ENCODE data around the gene ACSM5. TPM values are rescaled to one million over a fixed set of nuclear protein-coding genes. Genes with fewer than 3 reads are reported as not detected.

Gene ACSM5
- total and polyA plus RNA-seq, 2 of the 8 experiments (the other 6 are each of a cell fraction or from before 2014, with no cell fraction given), result not detected

DNA sequence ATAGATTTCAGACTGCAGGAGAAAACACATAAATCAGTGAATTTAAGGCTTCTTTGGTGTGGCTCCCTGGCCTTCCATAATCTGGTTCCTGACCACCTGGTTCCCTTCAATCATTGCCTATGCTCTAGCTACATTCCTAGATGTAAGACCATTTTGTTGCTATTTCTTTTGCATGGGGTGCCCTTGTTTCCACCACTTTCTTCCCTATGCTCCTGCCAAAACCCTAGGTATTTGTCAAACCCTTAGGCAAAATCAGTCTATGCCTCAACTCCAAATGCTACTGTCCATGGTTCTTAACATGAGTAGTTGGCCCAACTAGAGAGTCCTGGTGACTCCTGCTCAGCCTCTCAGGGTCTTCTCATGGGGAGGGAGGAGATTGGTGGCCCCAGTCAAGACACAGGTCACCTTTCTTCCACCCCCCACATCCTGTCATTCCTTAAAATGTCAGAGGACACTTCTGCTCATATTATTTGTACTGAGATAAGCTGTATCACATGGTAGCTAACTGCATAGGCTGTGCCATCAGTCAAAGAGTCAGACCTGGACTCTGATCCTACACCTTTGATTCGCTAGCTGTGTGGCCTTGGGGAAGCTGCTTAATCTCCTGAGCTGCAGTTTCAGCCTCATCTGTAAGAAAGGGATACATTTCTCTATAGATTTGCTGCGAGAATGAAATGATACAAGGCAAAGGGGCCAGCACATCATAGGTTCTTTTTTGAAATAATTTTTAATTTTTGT is 15.0 kb downstream of the ACSM5 start (continued):
- TF ChIP-seq, protein P1, sequence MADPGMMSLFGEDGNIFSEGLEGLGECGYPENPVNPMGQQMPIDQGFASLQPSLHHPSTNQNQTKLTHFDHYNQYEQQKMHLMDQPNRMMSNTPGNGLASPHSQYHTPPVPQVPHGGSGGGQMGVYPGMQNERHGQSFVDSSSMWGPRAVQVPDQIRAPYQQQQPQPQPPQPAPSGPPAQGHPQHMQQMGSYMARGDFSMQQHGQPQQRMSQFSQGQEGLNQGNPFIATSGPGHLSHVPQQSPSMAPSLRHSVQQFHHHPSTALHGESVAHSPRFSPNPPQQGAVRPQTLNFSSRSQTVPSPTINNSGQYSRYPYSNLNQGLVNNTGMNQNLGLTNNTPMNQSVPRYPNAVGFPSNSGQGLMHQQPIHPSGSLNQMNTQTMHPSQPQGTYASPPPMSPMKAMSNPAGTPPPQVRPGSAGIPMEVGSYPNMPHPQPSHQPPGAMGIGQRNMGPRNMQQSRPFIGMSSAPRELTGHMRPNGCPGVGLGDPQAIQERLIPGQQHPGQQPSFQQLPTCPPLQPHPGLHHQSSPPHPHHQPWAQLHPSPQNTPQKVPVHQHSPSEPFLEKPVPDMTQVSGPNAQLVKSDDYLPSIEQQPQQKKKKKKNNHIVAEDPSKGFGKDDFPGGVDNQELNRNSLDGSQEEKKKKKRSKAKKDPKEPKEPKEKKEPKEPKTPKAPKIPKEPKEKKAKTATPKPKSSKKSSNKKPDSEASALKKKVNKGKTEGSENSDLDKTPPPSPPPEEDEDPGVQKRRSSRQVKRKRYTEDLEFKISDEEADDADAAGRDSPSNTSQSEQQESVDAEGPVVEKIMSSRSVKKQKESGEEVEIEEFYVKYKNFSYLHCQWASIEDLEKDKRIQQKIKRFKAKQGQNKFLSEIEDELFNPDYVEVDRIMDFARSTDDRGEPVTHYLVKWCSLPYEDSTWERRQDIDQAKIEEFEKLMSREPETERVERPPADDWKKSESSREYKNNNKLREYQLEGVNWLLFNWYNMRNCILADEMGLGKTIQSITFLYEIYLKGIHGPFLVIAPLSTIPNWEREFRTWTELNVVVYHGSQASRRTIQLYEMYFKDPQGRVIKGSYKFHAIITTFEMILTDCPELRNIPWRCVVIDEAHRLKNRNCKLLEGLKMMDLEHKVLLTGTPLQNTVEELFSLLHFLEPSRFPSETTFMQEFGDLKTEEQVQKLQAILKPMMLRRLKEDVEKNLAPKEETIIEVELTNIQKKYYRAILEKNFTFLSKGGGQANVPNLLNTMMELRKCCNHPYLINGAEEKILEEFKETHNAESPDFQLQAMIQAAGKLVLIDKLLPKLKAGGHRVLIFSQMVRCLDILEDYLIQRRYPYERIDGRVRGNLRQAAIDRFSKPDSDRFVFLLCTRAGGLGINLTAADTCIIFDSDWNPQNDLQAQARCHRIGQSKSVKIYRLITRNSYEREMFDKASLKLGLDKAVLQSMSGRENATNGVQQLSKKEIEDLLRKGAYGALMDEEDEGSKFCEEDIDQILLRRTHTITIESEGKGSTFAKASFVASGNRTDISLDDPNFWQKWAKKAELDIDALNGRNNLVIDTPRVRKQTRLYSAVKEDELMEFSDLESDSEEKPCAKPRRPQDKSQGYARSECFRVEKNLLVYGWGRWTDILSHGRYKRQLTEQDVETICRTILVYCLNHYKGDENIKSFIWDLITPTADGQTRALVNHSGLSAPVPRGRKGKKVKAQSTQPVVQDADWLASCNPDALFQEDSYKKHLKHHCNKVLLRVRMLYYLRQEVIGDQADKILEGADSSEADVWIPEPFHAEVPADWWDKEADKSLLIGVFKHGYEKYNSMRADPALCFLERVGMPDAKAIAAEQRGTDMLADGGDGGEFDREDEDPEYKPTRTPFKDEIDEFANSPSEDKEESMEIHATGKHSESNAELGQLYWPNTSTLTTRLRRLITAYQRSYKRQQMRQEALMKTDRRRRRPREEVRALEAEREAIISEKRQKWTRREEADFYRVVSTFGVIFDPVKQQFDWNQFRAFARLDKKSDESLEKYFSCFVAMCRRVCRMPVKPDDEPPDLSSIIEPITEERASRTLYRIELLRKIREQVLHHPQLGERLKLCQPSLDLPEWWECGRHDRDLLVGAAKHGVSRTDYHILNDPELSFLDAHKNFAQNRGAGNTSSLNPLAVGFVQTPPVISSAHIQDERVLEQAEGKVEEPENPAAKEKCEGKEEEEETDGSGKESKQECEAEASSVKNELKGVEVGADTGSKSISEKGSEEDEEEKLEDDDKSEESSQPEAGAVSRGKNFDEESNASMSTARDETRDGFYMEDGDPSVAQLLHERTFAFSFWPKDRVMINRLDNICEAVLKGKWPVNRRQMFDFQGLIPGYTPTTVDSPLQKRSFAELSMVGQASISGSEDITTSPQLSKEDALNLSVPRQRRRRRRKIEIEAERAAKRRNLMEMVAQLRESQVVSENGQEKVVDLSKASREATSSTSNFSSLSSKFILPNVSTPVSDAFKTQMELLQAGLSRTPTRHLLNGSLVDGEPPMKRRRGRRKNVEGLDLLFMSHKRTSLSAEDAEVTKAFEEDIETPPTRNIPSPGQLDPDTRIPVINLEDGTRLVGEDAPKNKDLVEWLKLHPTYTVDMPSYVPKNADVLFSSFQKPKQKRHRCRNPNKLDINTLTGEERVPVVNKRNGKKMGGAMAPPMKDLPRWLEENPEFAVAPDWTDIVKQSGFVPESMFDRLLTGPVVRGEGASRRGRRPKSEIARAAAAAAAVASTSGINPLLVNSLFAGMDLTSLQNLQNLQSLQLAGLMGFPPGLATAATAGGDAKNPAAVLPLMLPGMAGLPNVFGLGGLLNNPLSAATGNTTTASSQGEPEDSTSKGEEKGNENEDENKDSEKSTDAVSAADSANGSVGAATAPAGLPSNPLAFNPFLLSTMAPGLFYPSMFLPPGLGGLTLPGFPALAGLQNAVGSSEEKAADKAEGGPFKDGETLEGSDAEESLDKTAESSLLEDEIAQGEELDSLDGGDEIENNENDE (IDR thresholded peaks at IDR 0.05; ENCODE audit: insufficient replicate concordance, low read length), result no peak
- TF ChIP-seq FOSL1 (IDR thresholded peaks at IDR 0.05; ENCODE audit: insufficient read depth, low read depth, low read length), result no peak
- TF ChIP-seq TBP (IDR thresholded peaks at IDR 0.05; ENCODE audit: low read depth, low read length), result no peak
- no peak for TF ChIP-seq JUND (IDR thresholded peaks at IDR 0.05; ENCODE audit: low read length)
- TF ChIP-seq NANOG (IDR thresholded peaks at IDR 0.05; ENCODE audit: insufficient read depth, low read depth, low read length, poor library complexity, severe bottlenecking), result no peak
- no peak for TF ChIP-seq SIN3A (conservative IDR thresholded peaks at IDR 0.05 in 1 of 2, IDR thresholded peaks at IDR 0.05 in 1 of 2; ENCODE audit: low read depth in 1 of 2, low read length in 2 of 2)
